ENCODE results near the gene C17orf100. TPM values are rescaled to one million over a fixed set of nuclear protein-coding genes. Genes with fewer than 3 reads are reported as not detected.

C17orf100 gene
- total and polyA plus RNA-seq, 9 of the 15 experiments (the other 6 are each of a cell fraction or from before 2014, with no cell fraction given) = 0.04 to 1.7 (median 0.43) TPM

- Histone ChIP-seq H3K36me3 (ENCODE audit: control insufficient read depth, insufficient read depth, low read length) (no peaks in the 10 kb centered on the region), H2AFZ (ENCODE audit: low read depth, low read length) (no peak overlapping the region), H3K27ac (ENCODE audit: extremely low read depth, low read depth, low read length) (no peak overlapping the region), H3K4me1 (replicated peaks in 1 of 2; ENCODE audit: control insufficient read depth in 2 of 2, insufficient read depth in 2 of 2, low read length in 2 of 2) (peaks cover 0 to 5% of the 10 kb centered on the region in 2 experiments; a peak in 1 of 5 replicates), H3K79me2 (ENCODE audit: control insufficient read depth, insufficient read depth, low read length) (no peaks in the 10 kb centered on the region), H3K27me3 (ENCODE audit: control insufficient read depth in 2 of 2, insufficient read depth in 2 of 2, low read length in 2 of 2) (peaks cover 2 to 29% of the 10 kb centered on the region in 2 experiments; a peak in 3 of 5 replicates), H3K9me3 (replicated peaks; ENCODE audit: control insufficient read depth, insufficient read depth, low read depth, low read length) (no peaks in the 10 kb centered on the region), H3K9me1 (ENCODE audit: control insufficient read depth, insufficient read depth, low read length) (no peaks in the 10 kb centered on the region), H3K4me3 (no peak overlapping the region), H3K9ac (ENCODE audit: insufficient read depth in 1 of 2, low read depth in 2 of 2, low read length in 2 of 2) (no peak overlapping the region), H3K4me2 (ENCODE audit: insufficient read depth, low read length) (no peak overlapping the region), H4K20me1 (replicated peaks; ENCODE audit: control insufficient read depth, insufficient read depth, low read length) (no peaks in the 10 kb centered on the region)
- intact Hi-C loops (cut with micrococcal nuclease) = no loop called here
- BruUV-seq (replicated peaks) = no TSS peak
- POLR2A ChIA-PET = interaction anchor here (1.0 kb wide), 1 partner anchor 42 kb away, joined by 3 read pairs; no protein-coding TSS in a partner anchor
- WGBS (ENCODE audit: insufficient coverage, low coverage, missing lambda C conversion rate) = 5% methylated on average over 4 of the region's 11 CpGs
- DNase-seq (ENCODE audit: extremely low read depth in 1 of 4, low spot score in 3 of 4) (no peak), ATAC-seq (no peak), FAIRE-seq (no peak)
- CTCF ChIA-PET (ENCODE audit: low intra/inter-chr PET ratio) = no interaction called here
- in situ Hi-C loops (cut with MboI) = no loop called here
- no peak for TF ChIP-seq UBTF (IDR thresholded peaks at IDR 0.05; ENCODE audit: borderline replicate concordance in 1 of 2, low read depth in 2 of 2, low read length in 2 of 2)
- no peak for TF ChIP-seq NR4A1 (CRISPR knock-in tag; IDR thresholded peaks at IDR 0.05)
- TF ChIP-seq NR4A1 (tag; IDR thresholded peaks at IDR 0.05) = no peak
- TF ChIP-seq NFYB (IDR thresholded peaks at IDR 0.05; ENCODE audit: extremely low read depth, insufficient read length) = no peak
- no peak for TF ChIP-seq SMC3 (conservative IDR thresholded peaks at IDR 0.05; ENCODE audit: insufficient read depth, low read depth, low read length)
- TF ChIP-seq NFXL1 (CRISPR knock-in tag; IDR thresholded peaks at IDR 0.05) = no peak
- TF ChIP-seq RAD51 (IDR thresholded peaks at IDR 0.05; ENCODE audit: borderline replicate concordance, low read depth) = no peak
- TF ChIP-seq PRPF4 (IDR thresholded peaks at IDR 0.05; ENCODE audit: insufficient read depth, low read depth, low read length, poor library complexity, severe bottlenecking) = no peak
- TF ChIP-seq ZNF76 (CRISPR knock-in tag; IDR thresholded peaks at IDR 0.05; ENCODE audit: borderline replicate concordance) = no peak
- TF ChIP-seq FOS (IDR thresholded peaks at IDR 0.05; ENCODE audit: extremely low read depth, insufficient read length) = no peak
These were observed 46.4 kb downstream of the C17orf100 start for GRCh38 chr17:6698004-6698403.

Measured in K562 (cell line).